Jurkat, Clone E6-1 (cell line): ENCODE results near the gene KRTAP10-5. TPM values are rescaled to one million over a fixed set of nuclear protein-coding genes. Genes with fewer than 3 reads are reported as not detected.
A peak's percentile ranks its signal among the peaks of the same experiment; 100 is the strongest.
"Not testable (repeated sequence)": the region's sequence is repeated elsewhere in the genome, so short reads cannot be mapped to it uniquely, and the experiment has no call there.

Experiments used
- DNase-seq: peaks from one replicate; pipeline ENCODE4 v3.0.0-alpha.2; 2011; ENCODE audit warnings: low read depth, low spot score
- H3K4me3 ChIP-seq: 2 replicates; pipeline ENCODE4 v1.5.1; 2011; ENCODE audit warnings: mild to moderate bottlenecking, low read length, control low read depth, moderate library complexity
- polyA plus RNA-seq: library from polyadenylated mRNA; unstranded; fragments of >200 nt; gene quantifications from one replicate; pipeline ENCODE4 v1.2.1, GENCODE V29; 2012; ENCODE audit warnings: missing spikeins; ENCODE audit not compliant: insufficient read length, insufficient read depth

KRTAP10-5 gene, protein sequence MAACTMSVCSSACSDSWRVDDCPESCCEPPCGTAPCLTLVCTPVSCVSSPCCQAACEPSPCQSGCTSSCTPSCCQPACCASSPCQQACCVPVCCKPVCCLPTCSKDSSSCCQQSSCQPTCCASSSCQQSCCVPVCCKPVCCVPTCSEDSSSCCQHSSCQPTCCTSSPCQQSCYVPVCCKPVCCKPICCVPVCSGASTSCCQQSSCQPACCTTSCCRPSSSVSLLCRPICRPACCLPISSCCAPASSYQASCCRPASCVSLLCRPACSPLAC
- polyA plus RNA-seq: not detected

DNA sequence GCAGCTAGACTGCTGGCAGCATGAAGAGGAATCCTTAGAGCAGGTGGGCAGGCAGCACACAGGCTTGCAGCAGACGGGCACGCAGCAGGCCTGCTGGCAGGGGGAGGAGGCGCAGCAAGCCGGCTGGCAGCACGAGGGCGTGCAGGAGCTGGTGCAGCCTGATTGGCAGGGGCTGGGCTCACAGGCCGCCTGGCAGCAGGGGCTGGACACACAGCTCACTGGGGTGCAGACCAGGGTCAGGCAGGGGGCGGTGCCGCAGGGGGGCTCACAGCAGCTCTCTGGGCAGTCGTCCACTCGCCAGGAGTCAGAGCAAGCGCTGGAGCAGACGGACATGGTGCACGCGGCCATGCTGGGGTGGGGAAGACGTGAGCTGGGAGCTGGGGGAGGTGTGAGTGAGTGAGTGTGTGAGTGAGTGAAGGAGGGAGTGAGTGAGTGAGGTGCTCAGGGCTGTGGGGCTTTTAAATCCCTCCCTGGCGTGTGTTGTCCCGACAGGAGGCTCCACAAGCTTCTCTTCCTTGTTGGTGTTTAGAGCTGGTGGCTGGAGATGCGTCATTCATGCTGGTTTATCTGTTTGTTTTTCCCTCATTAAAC, at the start of gene KRTAP10-5:
Gene KRTAP10-5 (minus strand): TSS at position 374 of the 591 bp plus-strand sequence. CDS start 26 bp downstream, at position 348.
- DNase-seq, H3K4me3 ChIP-seq: not testable (repeated sequence)

DNA sequence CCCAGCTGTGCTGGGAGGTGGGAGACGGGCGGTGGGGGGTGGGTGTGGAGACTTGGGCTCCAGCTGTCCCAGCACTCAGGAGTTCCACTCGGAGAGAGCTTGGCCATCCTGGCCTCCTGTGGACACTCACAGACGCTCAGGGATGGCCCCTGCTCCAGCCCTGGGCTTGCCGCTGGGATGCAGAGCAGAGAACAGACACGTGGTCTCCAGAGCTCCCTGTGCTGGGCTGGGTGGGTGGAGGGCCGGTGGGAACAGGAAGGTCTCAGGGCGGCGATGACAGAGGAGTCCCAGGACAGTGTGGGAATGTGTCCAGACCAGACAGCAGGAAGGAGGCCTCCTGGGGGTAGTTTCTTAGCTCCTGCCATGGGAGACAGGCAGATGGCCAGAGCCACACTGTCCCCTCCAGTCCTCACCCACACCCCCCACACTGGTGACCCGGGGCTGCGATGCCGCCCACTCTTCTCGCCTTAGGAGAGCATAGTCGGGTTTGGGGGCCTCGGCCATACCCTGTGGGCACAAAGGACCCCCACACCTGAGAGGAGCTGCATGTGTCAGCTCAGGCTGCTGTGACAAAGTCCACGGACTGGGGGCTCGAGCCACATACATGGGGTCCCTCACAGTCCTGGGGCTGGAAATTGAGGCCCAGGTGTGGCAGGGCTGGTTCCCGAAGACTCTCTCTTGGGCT, 48.4 kb upstream of the KRTAP10-5 start:
- no peak overlapping the region for H3K4me3 ChIP-seq
- no peak for DNase-seq

DNA sequence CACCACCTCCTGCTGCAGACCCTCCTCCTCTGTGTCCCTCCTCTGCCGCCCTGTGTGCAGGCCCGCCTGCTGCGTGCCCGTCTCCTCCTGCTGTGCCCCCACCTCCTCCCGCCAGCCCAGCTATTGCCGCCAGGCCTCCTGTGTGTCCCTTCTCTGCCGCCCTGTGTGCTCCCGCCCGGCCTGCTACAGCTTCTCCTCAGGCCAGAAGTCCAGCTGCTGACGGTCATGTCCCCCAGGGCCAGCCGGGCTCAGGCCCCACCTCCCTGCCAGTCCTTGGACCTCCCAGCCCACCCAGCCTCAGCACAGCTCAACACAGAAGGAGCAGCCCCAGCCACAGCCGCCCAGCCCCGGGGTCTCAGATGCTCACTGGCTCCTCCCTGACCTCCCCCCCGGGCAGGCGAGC, 47.4 kb upstream of the KRTAP10-5 start:
- not testable (repeated sequence) for H3K4me3 ChIP-seq

DNA sequence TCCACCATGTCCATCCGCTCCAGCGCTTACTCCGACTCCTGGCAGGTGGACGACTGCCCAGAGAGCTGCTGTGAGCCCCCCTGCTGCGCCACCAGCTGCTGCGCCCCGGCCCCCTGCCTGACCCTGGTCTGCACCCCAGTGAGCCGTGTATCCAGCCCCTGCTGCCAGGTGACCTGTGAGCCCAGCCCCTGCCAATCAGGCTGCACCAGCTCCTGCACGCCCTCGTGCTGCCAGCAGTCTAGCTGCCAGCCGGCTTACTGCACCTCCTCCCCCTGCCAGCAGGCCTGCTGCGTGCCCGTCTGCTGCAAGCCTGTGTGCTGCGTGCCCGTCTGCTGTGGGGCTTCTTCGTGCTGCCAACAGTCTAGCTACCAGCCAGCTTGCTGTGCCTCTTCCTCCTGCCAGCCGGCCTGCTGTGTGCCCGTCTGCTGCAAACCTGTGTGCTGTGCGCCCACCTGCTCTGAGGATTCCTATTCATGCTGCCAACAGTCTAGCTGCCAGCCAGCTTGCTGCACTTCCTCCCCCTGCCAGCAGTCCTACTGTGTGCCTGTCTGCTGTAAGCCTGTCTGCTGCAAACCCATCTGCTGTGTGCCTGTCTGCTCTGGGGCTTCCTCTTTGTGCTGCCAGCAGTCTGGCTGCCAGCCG, 46.9 kb upstream of the KRTAP10-5 start:
- DNase-seq, H3K4me3 ChIP-seq: not testable (repeated sequence)

More for the DNA sequence above, 47.4 kb upstream of the KRTAP10-5 start:
- DNase-seq: not testable (repeated sequence)

DNA sequence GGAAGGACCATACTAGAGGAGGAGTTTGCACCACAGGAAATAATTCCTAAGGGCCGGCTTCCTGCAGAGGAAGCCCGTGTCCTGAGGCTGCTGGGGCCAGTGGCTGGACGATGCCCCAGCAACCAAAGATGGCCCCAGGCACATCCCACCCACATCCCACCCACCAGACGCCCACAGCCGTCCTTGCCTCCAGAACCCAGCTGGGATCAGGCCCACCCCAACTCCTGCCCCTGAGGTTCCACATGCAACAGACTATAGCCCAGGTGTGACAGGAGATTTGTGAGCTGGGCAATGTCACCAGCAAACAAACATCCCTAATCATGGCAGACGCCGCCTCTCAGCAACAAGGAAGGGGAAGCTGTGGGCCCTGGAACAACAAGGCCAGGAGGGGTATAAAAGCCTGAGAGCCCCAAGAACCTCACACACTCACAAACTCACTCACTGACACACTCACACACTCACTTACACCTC, 46.3 kb upstream of the KRTAP10-5 start, which contains the start of gene KRTAP10-9:
Gene KRTAP10-9 (plus strand): TSS at position 421 of the 471 bp plus-strand sequence. CDS start 79 bp downstream, outside the sequence.
- DNase-seq: no peak
- no peak within 1 kb of the TSS for H3K4me3 ChIP-seq

DNA sequence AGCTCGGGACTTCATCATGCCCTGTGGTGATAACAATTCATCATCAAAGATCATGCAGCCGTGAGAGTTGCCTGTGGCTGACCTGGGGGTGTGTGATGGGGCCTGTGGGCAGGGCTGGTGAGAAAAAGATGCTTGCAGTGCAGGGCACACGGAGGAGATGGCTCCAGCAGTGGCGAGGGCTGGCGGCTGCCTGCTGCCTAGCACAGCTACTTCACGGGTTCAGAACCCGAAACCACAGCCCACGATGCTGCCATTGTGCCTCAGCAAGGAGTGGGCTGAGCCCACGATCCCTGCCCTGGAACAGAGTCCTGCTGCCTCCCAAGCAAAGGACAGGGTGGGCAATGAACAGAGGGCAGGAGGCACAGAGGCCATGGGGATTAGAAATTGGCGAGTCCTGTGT, 45.9 kb upstream of the KRTAP10-5 start:
- H3K4me3 ChIP-seq: no peak overlapping the region
- DNase-seq: no peak

DNA sequence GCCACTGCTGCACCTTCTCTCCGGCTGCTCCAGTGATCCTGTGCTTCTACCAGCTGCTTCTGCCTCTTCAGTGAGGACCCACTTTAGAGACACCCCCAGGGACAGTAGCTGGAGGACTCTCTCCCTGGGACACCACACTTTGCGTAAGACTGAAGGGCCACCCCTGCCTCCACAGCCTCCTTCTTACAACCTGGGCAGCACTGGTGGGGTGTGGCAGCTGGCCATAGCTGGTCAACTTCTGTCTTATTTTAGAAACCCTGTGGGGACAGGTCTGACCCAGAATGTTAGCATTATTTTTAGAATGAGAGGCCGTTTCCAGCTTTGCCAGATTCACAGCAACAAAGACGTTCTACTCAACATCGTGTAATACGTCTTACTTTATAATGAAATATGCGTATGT, 45.4 kb upstream of the KRTAP10-5 start:
- no peak overlapping the region for H3K4me3 ChIP-seq
- no peak for DNase-seq

DNA sequence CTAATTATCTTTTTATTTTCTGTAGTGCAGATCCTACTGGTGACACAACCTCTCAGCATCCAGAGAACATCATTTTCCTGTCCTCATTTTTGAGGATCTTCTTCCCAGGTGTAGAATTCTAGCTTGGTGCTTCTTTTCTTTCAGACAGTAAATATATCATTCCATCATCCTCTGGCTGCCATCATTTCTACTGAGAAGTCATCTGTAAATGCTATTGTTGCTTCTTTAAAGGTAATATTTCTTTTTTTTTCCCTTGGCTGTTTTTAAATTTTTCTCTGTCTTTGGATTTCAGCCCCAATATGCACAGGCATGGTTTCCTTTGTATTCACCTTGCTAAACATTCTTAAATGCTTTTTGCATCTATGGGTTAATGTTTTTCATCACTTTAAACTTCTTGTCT, 43.2 kb upstream of the KRTAP10-5 start:
- no peak overlapping the region for H3K4me3 ChIP-seq
- DNase-seq: no peak

DNA sequence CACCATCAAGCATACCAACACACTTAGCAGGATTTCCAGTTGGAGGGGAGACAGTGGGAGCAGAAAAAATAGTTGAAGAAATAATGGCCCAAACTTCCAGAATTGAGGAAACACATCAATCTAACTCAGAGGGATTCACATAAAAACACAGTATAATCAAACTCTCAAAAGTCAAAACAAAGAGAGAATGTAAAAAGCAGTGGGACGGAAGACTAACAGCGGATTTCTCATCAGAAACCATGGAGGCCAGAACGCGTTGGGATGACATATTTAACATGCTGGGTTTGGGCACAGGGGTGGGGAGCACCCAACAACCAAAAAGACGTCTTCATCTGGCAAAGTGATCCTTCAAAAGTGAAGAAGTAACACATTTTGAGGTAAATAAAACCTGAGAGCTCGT, 39.5 kb upstream of the KRTAP10-5 start:
- H3K4me3 ChIP-seq: no peak overlapping the region
- DNase-seq: no peak

DNA sequence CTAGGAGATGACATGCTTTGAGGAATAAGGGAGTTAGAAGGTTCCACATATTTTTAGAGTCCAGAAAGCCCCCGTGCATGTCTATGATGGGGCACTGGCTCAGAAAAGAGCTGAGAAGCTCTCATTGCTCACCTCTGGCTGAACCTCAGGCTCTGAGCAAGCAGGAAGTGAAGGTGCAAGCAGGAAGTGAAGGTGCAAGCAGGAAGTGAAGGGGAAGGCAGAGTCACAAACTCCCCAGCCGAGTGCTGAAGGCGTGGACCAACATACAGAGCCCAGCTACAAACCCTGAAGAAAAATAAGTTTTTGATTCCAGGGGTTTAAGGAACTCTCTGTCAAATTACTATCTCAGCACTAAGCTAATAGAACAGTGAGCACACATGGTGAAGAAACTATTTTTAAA, 38.5 kb upstream of the KRTAP10-5 start:
- no peak overlapping the region for H3K4me3 ChIP-seq
- DNase-seq: peak; percentile 25

DNA sequence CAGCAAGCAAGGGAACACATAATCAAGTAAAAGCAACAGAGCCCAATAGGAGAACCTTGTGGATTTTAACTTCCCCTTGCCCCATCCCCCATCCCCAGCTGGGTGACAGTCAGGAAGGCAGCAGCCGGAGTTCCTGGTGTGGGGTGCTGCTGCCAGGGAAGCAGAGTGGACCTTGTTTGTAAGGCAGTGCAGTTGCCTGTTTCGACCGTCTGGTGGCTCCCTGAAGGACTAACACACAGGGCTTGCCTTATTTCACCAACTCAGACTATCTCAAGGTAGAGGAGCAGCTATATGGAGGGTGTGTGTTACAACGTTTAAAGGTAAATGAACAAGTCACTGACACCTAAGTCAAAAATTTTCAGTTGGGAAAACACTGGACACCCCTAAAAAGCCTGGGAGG, 38.1 kb upstream of the KRTAP10-5 start:
- no peak overlapping the region for H3K4me3 ChIP-seq
- no peak for DNase-seq

DNA sequence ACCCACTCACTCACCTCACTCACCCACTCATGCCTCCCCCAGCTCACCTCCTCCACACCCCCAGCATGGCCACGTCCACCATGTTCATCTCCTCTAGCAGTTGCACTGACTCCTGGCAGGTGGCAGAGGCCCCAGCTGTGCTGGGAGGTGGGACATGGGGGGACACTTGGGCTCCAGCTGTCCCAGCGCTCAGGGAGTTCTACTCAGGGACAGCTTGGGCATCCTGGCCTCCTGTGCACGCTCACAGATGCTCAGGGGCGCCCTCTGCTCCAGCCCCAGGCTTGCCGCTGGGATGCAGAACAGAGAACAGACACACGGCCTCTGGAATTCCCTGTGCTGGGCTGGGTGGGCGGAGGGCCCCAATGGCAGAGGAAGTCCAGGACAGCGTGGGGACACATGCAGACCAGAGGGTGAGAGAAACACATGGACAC, 36.7 kb upstream of the KRTAP10-5 start:
- no peak overlapping the region for H3K4me3 ChIP-seq
- DNase-seq: no peak

DNA sequence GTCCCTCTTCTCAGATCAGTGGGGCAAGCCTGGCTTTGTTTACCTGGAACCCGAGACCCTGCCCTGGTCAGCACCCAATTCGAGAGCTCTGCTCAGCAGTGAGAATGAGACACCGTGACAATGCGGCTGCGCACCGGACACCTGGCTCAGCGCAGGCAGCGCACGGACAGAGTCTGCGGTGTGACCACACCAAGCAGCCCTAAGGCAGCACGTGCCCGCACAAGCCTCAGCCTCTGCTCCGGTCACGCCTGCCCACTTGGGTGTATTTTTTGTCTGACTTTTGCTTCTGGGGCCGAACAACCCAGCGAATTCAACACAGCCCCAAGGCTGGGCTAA, 36.2 kb upstream of the KRTAP10-5 start:
- no peak for DNase-seq
- no peak overlapping the region for H3K4me3 ChIP-seq

DNA sequence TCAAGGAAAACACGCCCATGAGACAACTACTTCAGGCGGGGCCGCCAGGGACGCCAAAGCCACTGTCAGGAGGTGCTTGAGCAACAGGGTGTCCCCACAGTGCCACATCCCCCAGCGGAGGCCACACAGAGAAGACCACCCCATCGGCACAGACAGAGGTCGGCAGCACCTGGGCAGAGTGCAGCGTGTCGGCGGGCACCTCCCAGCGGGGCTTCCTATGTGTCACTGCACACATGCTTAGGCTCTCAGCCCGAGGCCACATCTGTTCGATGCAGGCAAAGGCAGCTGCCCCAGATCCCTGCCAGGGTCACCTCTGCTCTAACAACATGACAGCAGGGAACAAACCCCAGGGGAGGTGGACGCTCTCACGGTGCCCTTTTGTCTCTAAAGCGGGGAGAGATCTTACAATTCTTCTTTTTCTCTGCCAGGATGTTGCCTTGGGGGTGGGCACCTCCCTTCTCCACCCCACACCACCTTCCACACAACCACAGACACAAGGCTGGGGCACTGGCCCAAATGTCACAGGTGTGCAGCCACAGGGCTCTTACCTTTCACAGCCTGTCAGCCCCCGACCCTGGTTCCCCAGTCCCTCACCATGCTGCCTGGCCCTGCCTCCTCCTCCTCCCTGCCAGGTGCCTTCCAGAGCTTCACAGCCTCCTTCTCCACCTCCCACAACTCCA, 35.6 kb upstream of the KRTAP10-5 start:
- no peak for DNase-seq

DNA sequence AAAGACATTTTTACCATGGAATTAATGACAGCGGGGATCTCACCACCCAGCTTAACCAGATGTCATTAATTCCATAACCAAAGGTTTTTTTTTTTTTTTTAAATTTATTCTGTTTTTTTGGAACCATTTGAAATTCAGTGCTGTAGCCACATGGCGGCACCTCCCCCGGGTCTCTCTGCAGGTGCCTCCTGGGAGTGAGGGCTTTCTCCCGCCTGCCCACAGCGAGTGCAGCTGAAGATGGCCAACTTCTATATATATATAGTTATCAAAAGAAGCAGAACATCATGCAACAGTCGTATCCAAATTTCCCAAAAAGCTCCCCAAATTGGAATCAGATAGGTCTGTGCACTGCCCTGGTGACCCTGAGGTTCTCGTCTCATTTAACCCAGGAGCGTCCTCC, 35.1 kb upstream of the KRTAP10-5 start:
- DNase-seq: no peak
- no peak overlapping the region for H3K4me3 ChIP-seq

More for the DNA sequence above, 35.6 kb upstream of the KRTAP10-5 start:
- H3K4me3 ChIP-seq: no peak overlapping the region

DNA sequence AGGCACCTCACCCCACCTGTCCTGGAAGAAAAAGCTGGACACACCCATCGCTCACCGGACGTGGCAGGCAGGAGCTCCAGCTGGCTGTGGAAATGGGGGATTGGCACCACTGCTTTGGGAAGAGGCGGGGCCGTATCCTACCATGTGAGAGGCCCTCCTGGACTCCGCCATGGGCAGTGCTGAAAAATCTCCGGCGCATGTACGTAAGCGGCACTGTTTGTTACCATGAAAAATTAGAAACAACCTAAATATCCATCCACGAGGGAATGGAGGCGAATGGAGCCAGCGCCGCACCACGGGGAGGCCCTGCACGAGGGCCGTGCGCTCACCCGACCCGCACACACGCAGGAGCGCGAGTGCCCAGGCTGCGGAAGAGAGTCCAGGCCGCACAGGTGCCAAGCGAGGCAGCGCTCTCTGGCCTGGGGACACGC, 34.6 kb upstream of the KRTAP10-5 start:
- no peak overlapping the region for H3K4me3 ChIP-seq
- no peak for DNase-seq

DNA sequence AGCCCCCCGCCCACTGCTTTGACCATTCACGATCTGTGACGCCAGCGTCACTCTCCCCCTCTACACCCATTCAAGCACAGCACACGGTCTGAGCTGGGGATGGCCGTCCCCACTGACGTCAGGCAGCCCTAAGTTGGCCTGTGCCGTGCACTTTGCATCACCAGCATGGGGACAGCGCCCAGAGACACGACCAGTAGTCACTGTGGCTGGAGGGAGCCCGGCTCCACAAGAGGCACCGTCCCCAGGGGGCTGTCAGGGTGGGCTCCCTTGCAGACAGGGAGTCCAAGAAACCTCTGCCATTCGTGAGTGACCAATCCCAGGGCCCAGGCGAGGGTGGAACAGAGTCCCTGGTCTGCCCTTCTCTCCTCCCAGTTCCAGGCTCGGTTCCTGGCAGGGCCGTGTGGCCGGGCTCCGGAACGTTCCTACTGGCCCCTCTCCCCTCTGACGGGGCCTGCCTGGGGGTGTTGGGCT, 33.8 kb upstream of the KRTAP10-5 start:
- H3K4me3 ChIP-seq: no peak overlapping the region
- DNase-seq: no peak

DNA sequence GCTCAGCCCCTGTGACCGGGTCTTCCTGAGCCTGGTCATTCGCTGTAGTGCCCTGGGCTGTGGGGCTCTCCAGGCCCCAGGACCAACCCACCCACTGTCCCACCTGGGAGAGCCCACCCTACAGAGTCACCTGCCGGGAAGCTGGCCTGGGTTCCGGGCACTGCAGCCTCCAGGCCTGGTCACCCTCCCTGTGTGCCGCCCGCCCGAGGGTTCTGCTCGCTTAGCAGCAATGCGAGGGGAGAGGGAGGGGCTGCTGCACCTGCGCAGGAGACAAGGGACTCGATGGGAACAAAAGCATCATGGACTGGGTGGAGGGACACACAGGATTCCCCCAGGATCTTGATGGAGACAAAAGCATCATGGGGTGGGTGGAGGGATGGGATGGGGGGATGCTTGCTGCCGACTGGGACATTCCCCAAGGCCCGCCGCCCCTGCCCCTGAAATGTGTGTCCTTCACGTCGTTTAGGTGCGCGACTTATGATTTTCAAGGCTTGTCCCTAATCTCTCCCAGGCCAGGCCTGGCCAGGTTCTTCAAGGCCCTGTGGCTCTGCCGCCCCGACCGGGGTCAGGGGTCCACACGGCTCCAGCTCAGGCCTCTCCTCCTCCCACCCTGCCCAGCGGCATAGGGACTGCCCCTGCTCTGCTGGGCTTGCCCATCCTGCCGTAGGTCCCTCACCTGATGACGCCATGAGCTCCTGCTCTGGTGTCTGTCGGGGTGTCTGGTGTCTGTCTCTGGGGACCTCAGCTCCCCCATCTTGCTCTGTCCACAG, 33.2 kb upstream of the KRTAP10-5 start:
- no peak for DNase-seq
- no peak overlapping the region for H3K4me3 ChIP-seq
